ENCODE results near the gene C19orf47.

C19orf47 gene

GRCh38 chr19:40282209-40282580, 66.0 kb downstream of the C19orf47 start:
- no peak for DNase-seq (ENCODE audit: low read depth, low spot score)

DNA sequence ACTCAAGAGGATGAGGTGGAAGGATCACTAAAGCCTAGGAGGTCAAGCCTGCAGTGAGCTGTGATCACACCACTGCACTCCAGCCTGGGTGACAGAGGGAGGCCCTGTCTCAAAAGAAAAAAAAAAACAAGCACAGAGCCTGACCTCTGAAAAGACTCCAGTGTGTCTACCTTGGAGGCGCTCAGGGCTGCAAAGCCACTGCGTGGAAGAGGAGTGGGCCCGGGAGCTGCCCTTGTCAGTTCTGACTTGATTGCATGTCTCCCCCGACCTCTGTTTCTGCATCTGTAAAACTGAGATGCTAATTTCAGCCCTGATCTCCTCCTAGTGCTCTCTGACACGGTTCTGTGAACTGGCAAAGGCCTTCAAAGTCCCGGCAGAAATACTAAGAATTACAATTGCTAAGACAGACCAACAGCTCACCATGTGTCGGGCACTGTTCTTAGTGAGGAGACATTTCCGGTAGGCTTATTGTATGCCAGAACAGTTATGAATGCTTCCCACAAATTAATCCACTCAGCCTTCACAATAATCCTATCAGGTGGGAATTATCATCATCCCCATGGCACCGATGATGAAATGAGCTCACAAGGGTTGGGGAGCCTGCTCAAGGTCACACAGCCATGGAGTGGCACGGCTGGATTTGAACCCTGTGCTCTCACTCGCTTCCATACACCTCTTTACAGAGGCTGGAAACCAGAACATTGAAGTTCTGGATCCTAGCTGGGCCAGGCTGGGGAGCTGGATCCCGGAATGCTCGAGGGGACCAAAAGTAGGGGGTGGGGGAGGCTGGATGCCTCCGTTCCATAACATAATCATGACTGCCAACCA, 66.6 kb downstream of the C19orf47 start:
- DNase-seq (ENCODE audit: low read depth, low spot score) = no peak

- no peak for DNase-seq (ENCODE audit: low read depth, low spot score)
Measured at GRCh38 chr19:40280608-40281221, 67.5 kb downstream of the C19orf47 start.

GRCh38 chr19:40279761-40280607, 68.2 kb downstream of the C19orf47 start:
- DNase-seq (ENCODE audit: low read depth, low spot score) = no peak

DNA sequence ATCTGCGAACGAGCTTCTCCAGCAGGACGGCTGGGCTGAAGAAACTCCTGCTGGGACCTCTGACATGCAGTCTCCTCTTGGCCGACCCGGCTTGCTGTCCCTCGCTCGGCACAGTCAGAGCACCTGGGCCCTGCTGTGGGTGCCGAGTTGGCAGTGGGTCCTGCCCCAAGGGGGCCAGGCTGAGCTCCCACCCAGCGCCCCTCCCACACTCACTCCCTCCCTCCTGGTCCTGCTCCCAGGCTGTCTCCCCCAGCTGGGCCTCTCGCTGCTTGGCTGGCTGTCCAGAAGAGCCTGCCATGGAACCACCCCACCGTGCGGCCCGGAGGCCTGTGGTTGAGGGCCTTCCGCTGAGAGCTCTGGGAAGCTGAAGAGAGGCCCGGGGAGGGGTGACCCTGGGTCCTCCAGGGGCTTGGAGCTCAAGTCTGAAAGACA, 69.1 kb downstream of the C19orf47 start:
- DNase-seq (ENCODE audit: low read depth, low spot score) = no peak

GRCh38 chr19:40278361-40279035, 69.7 kb downstream of the C19orf47 start:
- DNase-seq (ENCODE audit: low read depth, low spot score) = no peak

- DNase-seq (ENCODE audit: low read depth, low spot score) = no peak
Measured at GRCh38 chr19:40277356-40278059, 70.7 kb downstream of the C19orf47 start.

DNA sequence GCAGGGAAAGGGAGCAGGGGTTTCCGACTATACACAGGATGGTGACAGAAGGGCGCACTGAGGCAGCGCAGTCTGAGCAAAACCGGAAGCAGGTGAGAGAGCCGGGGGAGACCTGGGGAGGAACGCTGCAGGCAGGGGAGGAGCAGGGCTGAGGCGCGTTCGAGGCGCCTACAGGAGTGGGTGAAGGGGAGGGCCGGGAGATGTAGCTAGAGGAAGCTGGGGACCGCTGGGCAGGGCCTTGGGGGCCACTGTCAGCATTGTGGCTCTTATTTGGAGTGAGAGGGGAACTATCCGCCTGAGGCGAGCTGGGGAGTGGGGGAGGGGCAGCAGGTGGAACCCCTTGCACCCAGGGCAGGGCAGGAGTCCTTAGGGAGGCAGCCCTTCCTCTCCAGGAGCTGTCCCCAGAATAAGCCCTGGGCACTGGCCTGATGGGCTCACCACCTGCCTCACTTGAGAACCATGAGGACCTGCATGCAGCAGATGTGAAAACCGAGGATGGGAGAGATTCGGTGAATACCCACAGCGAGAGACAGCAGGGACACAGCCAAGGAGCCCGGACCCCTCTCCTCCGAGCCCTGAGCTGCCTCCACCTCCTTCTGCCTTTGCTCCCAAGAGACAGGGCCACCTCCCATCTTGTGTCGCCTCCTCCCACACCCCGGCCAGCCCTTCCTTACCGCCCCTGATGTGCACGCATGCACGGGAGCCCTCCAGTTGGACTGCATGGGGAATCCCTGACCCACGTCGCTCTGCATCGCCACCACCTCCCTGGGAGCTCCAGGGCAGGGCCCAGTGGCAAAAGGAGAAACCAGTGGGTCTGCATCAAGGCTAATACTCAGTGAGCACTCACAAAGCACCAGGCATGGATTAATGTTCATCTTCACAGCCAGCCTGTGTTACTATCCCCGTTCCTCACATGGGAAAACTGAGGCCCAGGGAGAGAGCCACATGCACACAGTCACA, 73.3 kb downstream of the C19orf47 start:
- DNase-seq (ENCODE audit: low read depth, low spot score) = no peak

DNA sequence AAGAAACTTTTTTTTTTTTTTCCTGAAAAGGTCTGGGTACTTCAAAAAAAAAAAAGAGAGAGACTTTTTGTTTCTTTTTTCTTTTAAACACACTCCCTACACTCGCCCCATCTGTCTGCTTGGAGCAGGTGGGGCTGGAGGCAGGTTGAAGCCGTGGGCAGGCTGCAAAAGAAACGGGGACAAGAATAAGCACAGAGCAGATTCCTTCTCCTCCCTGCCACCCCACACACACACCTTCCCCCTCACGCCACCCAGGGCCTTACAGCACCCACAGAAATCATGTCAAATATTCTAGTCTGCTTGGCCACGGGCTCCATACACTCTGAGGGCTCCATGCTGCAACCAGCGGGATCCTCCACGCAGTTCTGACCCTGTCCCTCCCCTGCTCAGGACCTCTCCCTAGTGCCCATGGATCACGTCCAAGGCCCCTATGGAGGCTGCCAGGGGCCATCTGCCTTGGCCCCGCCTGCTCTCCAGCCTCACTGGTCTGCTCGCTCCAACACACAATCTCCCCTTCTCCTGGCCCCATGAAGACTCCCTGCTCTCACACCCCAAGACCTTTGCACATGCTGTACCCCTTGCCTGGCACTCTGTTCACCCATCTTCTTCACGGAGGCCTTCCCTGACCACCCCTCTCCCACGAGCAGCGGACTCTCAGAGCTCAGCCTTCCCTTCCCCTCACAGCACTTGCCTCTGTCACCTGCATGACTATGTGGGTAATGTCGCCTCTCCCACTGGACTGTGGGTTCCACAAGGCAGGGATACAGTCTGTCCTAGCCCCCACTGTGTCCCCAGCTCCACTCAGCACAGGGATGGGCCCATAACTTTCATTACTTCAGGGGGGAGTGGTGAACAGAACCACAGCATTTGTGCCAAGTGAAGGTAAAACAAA, 74.5 kb downstream of the C19orf47 start:
- no peak for DNase-seq (ENCODE audit: low read depth, low spot score)

DNA sequence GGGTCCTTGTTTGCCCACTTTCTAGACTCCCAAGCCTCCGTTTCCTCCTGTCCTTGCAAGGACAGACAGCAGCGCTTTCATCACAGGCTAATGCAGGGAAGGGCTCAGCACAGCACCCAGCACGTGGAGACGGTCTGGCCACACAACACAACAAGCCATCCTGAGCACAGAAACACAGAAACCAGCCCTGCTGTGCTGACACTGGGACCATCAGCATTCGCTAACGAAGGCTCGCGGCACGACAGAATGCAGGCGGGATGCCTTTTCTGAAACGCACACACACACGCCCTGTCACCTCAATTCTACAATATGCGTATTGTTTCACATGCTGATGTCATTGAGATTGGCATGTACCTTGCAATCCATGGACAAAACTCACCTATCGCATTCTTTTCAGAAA, 75.9 kb downstream of the C19orf47 start:
- DNase-seq (ENCODE audit: low read depth, low spot score) = no peak

- DNase-seq (ENCODE audit: low read depth, low spot score) = no peak
Measured at GRCh38 chr19:40271706-40272105, 76.5 kb downstream of the C19orf47 start.

GRCh38 chr19:40270362-40271089, 77.7 kb downstream of the C19orf47 start:
- DNase-seq (ENCODE audit: low read depth, low spot score) = no peak

Measured in activated CD4-positive, CD25-positive, alpha-beta regulatory T cell treated with anti-CD3 and anti-CD28 coated beads, Interleukin-2, amount 50 U/mL, for 16 hours (primary cell).